AG04449 (cell line): ENCODE measurements around the gene IL2.

Source experiments
- CTCF ChIA-PET: fragments of 350-600 bp; formaldehyde crosslinking; extraction: SDS; loops from one replicate; lab custom pipeline; 2021; ENCODE audit warnings: antibody characterized with exemption; lab: Yijun Ruan, JAX
- POLR2A ChIA-PET: fragments of 400-600, 350-600 bp; formaldehyde crosslinking; extraction: SDS; loops from one replicate; lab custom pipeline; 2020; ENCODE audit warnings: antibody characterized with exemption, inconsistent platforms; lab: Yijun Ruan, JAX
- DNase-seq: peaks from one replicate; pipeline ENCODE4 v3.0.0-alpha.2; 2010; ENCODE audit warnings: low read depth, low spot score
- H3K4me3 ChIP-seq: 2 replicates; pipeline ENCODE4 v1.5.1; 2011; ENCODE audit warnings: low read depth, mild to moderate bottlenecking, control low read depth, low read length
- TF ChIP-seq, protein P1 (sequence below): IDR thresholded peaks from one replicate; pipeline ENCODE4 v1.5.1; 2011; ENCODE audit warnings: mild to moderate bottlenecking, moderate library complexity, low read length, control low read depth, inconsistent platforms; ENCODE audit not compliant: insufficient read depth; ENCODE audit errors: missing control alignments

The IL2 gene

DNA sequence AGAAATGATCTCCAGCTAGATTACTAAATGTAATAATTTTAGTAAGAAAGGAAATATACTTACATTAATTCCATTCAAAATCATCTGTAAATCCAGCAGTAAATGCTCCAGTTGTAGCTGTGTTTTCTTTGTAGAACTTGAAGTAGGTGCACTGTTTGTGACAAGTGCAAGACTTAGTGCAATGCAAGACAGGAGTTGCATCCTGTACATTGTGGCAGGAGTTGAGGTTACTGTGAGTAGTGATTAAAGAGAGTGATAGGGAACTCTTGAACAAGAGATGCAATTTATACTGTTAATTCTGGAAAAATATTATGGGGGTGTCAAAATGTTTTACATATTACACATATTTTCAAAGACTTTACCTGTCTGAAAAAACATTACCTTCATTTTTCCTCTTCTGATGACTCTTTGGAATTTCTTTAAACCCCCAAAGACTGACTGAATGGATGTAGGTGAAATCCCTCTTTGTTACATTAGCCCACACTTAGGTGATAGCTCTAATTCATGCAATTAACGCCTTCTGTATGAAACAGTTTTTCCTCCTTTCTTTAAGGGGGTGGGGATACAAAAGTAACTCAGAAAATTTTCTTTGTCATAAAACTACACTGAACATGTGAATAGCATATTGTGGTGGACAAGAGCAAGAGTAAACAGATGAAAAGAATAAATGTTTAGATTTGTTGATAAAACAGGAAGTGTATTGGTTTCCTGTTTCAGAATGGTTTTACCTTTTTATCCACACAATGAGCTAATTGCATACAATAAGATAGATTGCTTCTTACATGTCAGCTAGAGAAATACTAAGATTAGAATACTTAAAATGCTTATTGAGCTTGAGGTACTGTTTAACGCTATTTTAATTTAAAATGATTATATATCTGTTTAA lies at the start of gene IL2:
Gene IL2, minus strand, starts transcription at position 495 of the 886 bp plus-strand sequence. Its CDS starts 285 bp downstream, at position 210.
- POLR2A ChIA-PET, result no interaction called here
- H3K4me3 ChIP-seq, result no peak within 1 kb of the TSS
- CTCF ChIA-PET, result interaction anchor here (1.3 kb wide), 1 partner anchor 122 kb away, joined by 3 read pairs; no protein-coding TSS in a partner anchor
- TF ChIP-seq, protein P1, sequence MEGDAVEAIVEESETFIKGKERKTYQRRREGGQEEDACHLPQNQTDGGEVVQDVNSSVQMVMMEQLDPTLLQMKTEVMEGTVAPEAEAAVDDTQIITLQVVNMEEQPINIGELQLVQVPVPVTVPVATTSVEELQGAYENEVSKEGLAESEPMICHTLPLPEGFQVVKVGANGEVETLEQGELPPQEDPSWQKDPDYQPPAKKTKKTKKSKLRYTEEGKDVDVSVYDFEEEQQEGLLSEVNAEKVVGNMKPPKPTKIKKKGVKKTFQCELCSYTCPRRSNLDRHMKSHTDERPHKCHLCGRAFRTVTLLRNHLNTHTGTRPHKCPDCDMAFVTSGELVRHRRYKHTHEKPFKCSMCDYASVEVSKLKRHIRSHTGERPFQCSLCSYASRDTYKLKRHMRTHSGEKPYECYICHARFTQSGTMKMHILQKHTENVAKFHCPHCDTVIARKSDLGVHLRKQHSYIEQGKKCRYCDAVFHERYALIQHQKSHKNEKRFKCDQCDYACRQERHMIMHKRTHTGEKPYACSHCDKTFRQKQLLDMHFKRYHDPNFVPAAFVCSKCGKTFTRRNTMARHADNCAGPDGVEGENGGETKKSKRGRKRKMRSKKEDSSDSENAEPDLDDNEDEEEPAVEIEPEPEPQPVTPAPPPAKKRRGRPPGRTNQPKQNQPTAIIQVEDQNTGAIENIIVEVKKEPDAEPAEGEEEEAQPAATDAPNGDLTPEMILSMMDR, result no peak
- DNase-seq, result no peak

- ChIA-PET CTCF (no interaction called here), POLR2A (no interaction called here)
- H3K4me3 ChIP-seq, result no peak overlapping the region
- DNase-seq, result no peak
- TF ChIP-seq, protein P1, result no peak
Measured at GRCh38 chr4:122503214-122503613, 46.7 kb upstream of the IL2 start.

DNA sequence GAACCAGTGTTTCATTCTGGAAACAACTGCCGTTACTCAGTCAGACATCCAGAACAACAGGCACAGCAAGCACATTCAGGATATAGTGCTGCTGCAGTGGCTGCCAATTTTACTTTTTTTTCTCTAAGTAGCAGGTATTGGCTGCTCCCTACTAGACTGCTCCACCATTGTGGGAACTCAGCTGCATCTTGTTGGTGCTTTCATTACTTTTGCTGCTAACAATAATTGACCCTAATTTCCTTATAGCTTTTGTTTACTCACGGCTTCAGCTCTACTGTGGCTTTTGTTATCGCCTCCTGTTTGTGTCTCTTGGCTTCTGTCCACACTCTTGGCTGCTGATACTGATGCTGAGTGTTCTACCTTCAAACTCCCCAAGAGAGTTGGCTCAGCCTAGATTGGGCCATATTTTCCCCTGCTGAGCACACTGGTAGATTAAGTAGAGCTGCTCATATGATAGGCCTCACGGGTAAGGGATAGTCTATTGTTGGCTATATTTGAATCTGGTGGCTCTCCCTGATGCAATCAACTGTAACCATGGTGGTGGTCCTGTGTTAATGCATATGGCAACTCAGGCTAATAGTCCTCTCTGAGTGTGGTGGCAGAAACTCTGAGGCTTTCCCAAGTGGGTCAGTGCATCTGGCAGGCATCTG lies 44.5 kb upstream of the IL2 start:
- DNase-seq, result no peak
- CTCF ChIA-PET, result no interaction called here
- H3K4me3 ChIP-seq, result no peak overlapping the region
- TF ChIP-seq, protein P1, result no peak
- POLR2A ChIA-PET, result no interaction called here

DNA sequence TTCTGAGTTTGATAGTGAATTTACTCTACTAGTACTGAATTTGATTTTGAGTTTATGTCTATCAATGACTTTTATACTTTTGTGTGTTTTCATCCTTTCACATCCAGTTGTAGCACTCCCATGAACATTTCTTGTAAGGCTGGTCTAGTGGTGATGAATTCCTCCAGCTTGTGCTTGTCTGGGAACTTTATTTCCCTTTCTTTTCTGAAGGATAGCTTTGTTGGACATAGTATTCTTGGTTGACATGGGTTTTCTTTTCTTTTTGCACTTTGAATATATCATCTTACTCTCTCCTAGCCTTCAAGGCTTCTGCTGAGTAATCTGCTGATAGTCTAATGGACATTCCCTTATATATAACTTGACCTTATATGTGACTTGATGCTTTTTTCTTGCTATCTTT lies 32.5 kb upstream of the IL2 start:
- H3K4me3 ChIP-seq, result no peak overlapping the region
- ChIA-PET POLR2A (no interaction called here), CTCF (no interaction called here)
- no peak for DNase-seq
- TF ChIP-seq, protein P1, result no peak

DNA sequence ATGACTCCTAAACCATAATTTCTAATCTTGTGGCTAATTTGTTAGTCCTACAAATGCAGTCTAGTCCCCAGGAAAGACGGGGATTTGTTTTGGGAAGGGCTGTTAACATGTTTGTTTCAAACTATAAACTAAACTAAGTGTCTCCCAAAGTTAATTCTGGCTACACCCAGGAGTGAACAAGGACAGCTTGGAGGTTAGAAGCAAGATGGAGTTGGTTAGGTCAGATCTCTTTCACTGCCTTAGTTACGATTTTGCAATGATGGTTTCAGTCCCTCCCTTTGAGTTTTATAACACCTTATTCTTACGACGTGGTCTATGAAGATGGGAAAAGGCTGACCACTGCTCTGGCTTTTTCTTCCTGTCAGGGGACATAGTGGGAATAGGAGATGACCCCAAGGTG lies 27.0 kb upstream of the IL2 start:
- POLR2A ChIA-PET, result no interaction called here

More for the DNA sequence above, 27.0 kb upstream of the IL2 start:
- TF ChIP-seq, protein P1, result no peak
- no peak overlapping the region for H3K4me3 ChIP-seq
- no peak for DNase-seq
- CTCF ChIA-PET, result no interaction called here
